IPS-20b (cell line): ENCODE measurements around the gene ADAP1.

Experiments used
- H3K27ac ChIP-seq: one replicate; pipeline ENCODE4 v1.5.1; 2013; ENCODE audit warnings: low read length
- H3K27me3 ChIP-seq: 2 replicates; pipeline ENCODE4 v1.6.1; 2013; ENCODE audit warnings: mild to moderate bottlenecking, low read length, inconsistent platforms; ENCODE audit not compliant: insufficient read depth
- H3K36me3 ChIP-seq: 2 replicates; pipeline ENCODE4 v1.6.1; 2013; ENCODE audit warnings: low read depth, mild to moderate bottlenecking, inconsistent platforms, low read length, moderate library complexity; ENCODE audit not compliant: insufficient read depth
- H3K4me1 ChIP-seq: 2 replicates; pipeline ENCODE4 v1.6.1; 2013; ENCODE audit warnings: mild to moderate bottlenecking, control low read depth, inconsistent platforms, low read length, moderate library complexity; ENCODE audit not compliant: insufficient read depth
- H3K4me3 ChIP-seq: 2 replicates; pipeline ENCODE4 v1.5.1; 2013; ENCODE audit warnings: mild to moderate bottlenecking, low read length, inconsistent platforms
- H3K9ac ChIP-seq: 2 replicates; pipeline ENCODE4 v1.6.1; 2013; ENCODE audit warnings: low read depth, mild to moderate bottlenecking, inconsistent platforms, low read length, moderate library complexity
- H3K9me3 ChIP-seq: 2 replicates; pipeline ENCODE4 v1.6.1; 2013; ENCODE audit warnings: mild to moderate bottlenecking, low read depth, low read length, inconsistent platforms; ENCODE audit not compliant: insufficient read depth

ADAP1 gene

DNA sequence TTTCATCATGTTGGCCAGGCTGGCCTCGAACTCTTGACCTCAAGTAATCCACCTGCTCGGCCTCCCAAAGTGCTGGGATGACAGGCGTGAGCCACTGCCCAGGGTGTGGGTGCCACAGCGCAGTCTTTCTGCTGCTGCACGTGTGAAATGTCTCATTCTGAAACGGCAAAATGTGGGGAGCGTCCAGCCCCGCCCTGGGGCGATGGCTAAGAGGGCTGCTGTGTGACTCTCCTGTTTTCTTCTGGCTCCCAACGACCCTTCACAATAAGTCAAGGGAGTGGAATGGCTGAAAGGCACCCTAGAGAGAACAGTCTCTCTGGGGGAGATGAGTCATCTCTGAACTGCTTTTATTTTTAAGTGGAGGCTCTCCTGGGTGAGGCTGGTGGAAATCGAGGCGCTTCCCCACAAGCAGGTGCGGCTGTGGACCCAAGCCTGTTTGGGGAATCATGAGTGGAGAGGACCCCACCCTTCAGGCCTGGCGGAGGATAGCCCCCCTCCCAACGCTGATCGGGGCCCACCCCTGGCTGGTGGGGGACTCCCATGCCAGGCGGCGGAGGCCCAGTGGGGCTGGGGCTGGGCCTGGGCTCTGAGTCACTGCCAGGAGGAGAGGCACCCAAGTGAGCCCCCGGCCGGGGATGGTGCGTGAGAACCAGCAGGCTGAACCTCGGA is 18.0 kb downstream of the ADAP1 start:
- no peaks in the 10 kb centered on the region for H3K9me3 ChIP-seq
- H3K27me3 ChIP-seq: peaks cover 11% of the 10 kb centered on the region; the same call in 1 of the 2 replicates
- no peaks in the 10 kb centered on the region for H3K4me1 ChIP-seq
- no peak overlapping the region for H3K9ac ChIP-seq
- H3K27ac ChIP-seq: no peak overlapping the region
- no peak overlapping the region for H3K4me3 ChIP-seq
- no peaks in the 10 kb centered on the region for H3K36me3 ChIP-seq

GRCh38 chr7:935874-936385 is 18.6 kb downstream of the ADAP1 start:
- Histone ChIP-seq H3K4me1 (no peaks in the 10 kb centered on the region), H3K9ac (no peak overlapping the region), H3K36me3 (no peaks in the 10 kb centered on the region), H3K27me3 (peaks cover 5% of the 10 kb centered on the region; the same call in 1 of the 2 replicates), H3K9me3 (no peaks in the 10 kb centered on the region), H3K27ac (no peak overlapping the region), H3K4me3 (no peak overlapping the region)

DNA sequence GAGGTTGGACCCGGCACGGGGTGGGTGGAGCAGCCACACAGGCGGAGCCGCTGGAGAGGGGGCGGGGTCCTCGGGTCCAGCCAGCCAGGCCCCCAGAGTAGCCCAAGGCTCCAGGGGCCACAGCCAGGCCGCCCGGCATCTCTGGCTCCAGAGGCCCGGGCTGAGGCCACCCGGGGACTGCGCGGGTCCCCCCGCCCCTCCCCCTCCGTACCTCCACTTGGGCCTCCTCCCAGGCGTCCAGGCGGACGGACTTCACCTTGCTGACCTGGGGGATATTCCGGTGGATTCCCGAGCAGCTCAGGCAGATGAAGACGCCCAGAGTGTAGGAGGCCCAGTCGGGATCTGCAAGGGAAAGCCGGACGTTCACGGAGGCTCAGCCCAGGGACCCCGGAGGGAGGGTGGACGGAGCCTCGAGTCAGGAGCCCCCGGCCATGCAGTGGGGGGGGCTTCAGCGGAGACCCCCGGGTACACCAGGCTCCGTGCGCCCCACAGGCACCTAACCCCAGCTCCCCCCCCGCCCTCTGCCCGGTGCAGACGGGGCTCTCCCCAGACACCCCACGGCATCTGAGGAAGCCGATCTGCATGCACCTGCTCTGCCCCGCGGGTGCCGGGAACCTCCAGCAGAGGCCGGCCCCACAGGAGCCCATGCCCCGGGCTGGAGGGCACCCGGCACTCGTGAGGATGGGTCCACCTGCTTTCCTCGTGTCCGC is 19.2 kb downstream of the ADAP1 start:
- H3K36me3 ChIP-seq: no peaks in the 10 kb centered on the region

GRCh38 chr7:934469-935163 is 19.9 kb downstream of the ADAP1 start:
- no peak overlapping the region for H3K27ac ChIP-seq
- no peak overlapping the region for H3K4me3 ChIP-seq
- H3K36me3 ChIP-seq: no peaks in the 10 kb centered on the region
- no peak overlapping the region for H3K9ac ChIP-seq
- no peaks in the 10 kb centered on the region for H3K27me3 ChIP-seq
- no peaks in the 10 kb centered on the region for H3K9me3 ChIP-seq
- no peaks in the 10 kb centered on the region for H3K4me1 ChIP-seq

More for the DNA sequence above, 19.2 kb downstream of the ADAP1 start:
- no peak overlapping the region for H3K27ac ChIP-seq
- H3K9me3 ChIP-seq: no peaks in the 10 kb centered on the region
- H3K9ac ChIP-seq: no peak overlapping the region
- H3K4me3 ChIP-seq: no peak overlapping the region
- no peaks in the 10 kb centered on the region for H3K4me1 ChIP-seq
- no peaks in the 10 kb centered on the region for H3K27me3 ChIP-seq

DNA sequence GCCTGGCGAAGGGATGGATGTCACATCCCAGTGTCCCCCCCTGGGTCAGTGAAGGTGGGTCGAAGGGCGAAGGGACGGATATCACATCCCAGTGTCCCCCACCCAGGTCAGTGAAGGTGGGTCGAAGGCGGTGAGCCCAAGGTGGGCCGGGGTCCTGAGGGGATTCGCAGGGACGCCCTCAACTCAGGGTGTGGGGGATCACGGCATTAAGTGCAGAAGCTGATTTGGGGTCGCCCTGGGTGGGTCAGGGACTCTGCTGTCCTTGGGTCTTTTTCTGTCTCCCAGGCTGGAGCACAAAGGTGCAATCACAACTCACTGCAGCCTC is 21.9 kb downstream of the ADAP1 start:
- Histone ChIP-seq H3K4me1 (no peaks in the 10 kb centered on the region), H3K36me3 (no peaks in the 10 kb centered on the region), H3K9me3 (no peaks in the 10 kb centered on the region), H3K27ac (no peak overlapping the region), H3K9ac (no peak overlapping the region), H3K27me3 (no peaks in the 10 kb centered on the region), H3K4me3 (no peak overlapping the region)

GRCh38 chr7:931871-932650 is 22.4 kb downstream of the ADAP1 start:
- H3K27me3 ChIP-seq: no peaks in the 10 kb centered on the region
- no peaks in the 10 kb centered on the region for H3K36me3 ChIP-seq
- no peak overlapping the region for H3K27ac ChIP-seq
- no peaks in the 10 kb centered on the region for H3K9me3 ChIP-seq
- H3K9ac ChIP-seq: no peak overlapping the region
- no peak overlapping the region for H3K4me3 ChIP-seq
- no peaks in the 10 kb centered on the region for H3K4me1 ChIP-seq

DNA sequence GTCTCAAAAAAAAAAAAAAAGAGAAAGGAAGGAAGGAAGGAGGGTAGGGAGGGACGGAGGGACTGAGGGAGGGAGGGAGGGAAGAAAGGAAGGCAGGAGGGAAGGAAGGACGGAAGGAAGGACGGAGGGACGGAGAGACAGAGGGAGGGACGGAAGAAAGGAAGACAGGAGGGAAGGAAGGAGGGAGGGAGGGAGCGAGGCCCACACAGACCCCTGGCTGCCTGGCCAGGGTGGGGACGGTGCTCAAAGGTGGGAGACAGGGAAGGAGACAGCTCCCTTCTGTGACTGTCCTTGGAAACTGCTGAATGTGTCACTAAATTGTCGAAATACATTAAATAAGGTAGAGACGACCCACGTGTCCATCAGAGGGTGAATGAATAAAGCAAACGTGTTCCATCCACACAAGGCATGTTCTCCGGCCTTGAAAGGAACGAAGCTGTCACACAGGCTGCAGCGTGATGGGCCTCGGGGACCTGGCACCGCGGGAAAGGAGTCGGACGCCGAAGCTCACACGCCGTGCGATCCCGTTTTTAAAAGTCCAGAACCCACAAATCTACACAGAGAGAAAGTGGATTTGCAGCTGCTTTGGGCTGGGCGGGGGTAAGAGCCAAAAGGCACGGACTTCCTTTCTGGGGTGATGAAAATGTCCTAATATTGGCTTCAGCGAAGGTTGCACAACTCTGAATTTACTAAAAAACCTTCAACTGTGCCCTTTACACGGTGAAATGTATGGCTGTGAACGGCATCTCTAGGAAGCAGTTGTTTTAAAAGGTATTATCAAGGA is 23.3 kb downstream of the ADAP1 start:
- H3K36me3 ChIP-seq: no peaks in the 10 kb centered on the region
- H3K27me3 ChIP-seq: no peaks in the 10 kb centered on the region
- no peaks in the 10 kb centered on the region for H3K9me3 ChIP-seq
- no peak overlapping the region for H3K27ac ChIP-seq
- H3K4me1 ChIP-seq: no peaks in the 10 kb centered on the region
- H3K4me3 ChIP-seq: no peak overlapping the region
- no peak overlapping the region for H3K9ac ChIP-seq

DNA sequence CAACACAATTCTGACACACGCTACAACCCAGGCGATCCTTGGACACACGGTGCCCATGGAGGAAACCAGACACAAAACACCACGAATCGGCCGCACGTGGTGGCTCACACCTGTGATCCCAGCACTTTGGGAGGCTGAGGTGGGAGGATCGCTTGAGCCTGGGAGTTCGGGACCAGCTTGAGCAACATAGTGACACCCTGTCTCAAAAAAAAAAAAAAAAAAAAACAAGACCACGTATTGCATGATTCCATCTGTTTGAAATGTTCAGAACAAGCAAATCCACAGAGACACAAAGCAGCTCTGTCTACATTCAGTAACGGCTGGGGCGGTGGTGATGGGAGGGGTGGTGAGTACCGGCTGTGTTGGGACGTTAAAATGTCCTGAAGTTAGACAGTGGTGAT is 25.2 kb downstream of the ADAP1 start:
- Histone ChIP-seq H3K4me1 (no peaks in the 10 kb centered on the region), H3K27ac (no peak overlapping the region), H3K27me3 (no peaks in the 10 kb centered on the region)

GRCh38 chr7:927031-927671 is 27.3 kb downstream of the ADAP1 start:
- no peak overlapping the region for H3K4me3 ChIP-seq
- H3K9ac ChIP-seq: no peak overlapping the region
- no peaks in the 10 kb centered on the region for H3K27me3 ChIP-seq
- no peaks in the 10 kb centered on the region for H3K9me3 ChIP-seq
- H3K27ac ChIP-seq: no peak overlapping the region
- H3K36me3 ChIP-seq: no peaks in the 10 kb centered on the region
- H3K4me1 ChIP-seq: no peaks in the 10 kb centered on the region

More for the DNA sequence above, 25.2 kb downstream of the ADAP1 start:
- Histone ChIP-seq H3K4me3 (no peak overlapping the region), H3K9me3 (no peaks in the 10 kb centered on the region), H3K9ac (no peak overlapping the region), H3K36me3 (no peaks in the 10 kb centered on the region)

DNA sequence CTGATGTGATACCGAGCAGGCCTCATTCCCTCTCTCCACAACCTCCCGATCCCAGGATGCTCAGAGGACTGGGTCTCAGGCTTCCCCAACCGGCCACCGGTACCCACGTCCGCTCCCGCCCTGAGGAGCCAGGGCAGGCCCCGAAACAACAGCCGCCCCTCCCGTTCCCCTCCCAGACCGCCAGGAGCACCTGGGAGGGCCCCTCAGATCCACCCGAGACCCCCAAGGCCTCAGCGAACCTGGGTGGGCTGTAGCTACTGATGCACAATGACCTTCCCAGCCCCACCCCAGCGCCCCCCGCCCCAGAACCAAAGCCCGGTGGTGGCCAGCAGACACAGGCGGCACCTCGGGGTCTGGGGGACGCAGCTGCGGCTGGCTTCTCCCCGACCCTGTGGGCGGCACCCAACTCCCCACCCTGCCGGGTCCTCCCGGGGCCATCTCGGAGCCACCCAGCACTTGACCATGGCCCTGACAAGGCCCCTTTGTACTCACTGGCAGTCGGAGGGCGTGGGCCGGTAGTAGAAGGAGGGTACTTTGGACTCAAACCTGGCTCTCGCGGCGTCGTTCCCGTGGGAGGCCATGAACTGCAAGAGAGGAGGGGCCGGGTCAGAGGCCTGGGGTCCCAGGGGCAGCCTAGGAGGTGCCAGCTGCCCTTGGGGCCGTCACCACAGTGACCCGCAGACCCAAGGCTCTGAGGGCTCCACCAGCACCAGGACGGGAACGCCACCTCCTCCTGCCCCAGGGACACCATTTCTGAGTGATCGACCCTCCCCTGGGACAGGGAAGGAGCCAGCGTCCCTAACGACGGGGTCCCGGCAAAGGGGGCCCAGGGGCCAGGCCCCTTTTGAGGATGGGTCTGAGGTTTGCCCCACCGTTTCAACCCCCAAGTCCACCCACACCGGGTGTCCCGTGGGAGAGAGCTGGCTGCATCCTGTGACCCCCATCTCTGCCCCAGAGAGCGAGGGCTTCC is 28.1 kb downstream of the ADAP1 start:
- H3K27ac ChIP-seq: no peak overlapping the region
- H3K9ac ChIP-seq: no peak overlapping the region
- H3K27me3 ChIP-seq: no peaks in the 10 kb centered on the region
- H3K4me1 ChIP-seq: no peaks in the 10 kb centered on the region
- H3K9me3 ChIP-seq: no peaks in the 10 kb centered on the region
- H3K36me3 ChIP-seq: no peaks in the 10 kb centered on the region
- no peak overlapping the region for H3K4me3 ChIP-seq
